ENCODE measurements around the gene OPCML. TPM values are rescaled to one million over a fixed set of nuclear protein-coding genes. Genes with fewer than 3 reads are reported as not detected.

Gene OPCML
- total RNA-seq, 4 donors from 2014 or later = 0.06 to 0.83 (median 0.24) TPM

GRCh38 chr11:132742929-132743328 is 789.4 kb downstream of the OPCML start:
- Histone ChIP-seq H3K27me3 (no peaks in the 10 kb centered on the region), H3K4me3 (no peak overlapping the region), H3K27ac (replicated peaks in 1 of 4) (no peak overlapping the region), H3K36me3 (no peaks in the 10 kb centered on the region), H3K4me1 (no peaks in the 10 kb centered on the region), H3K9me3 (no peaks in the 10 kb centered on the region)
- no peak for DNase-seq (ENCODE audit: extremely low spot score)
- intact Hi-C loops (cut with DNase I) = no loop called here
- WGBS = 84% methylated on average over 6 of the region's 6 CpGs
- TF ChIP-seq CTCF (IDR thresholded peaks at IDR 0.05) (no peak), EP300 (IDR thresholded peaks at IDR 0.05) (no peak), POLR2A (IDR thresholded peaks at IDR 0.05; ENCODE audit: low read depth) (no peak), POLR2AphosphoS5 (IDR thresholded peaks at IDR 0.05) (no peak)

GRCh38 chr11:132734217-132734616 is 798.1 kb downstream of the OPCML start:
- H3K9me3 ChIP-seq = no peaks in the 10 kb centered on the region
- 66% methylated on average over 2 of the region's 2 CpGs for WGBS
- no peaks in the 10 kb centered on the region for H3K36me3 ChIP-seq
- no peaks in the 10 kb centered on the region for H3K27me3 ChIP-seq
- H3K4me3 ChIP-seq = no peak overlapping the region
- H3K27ac ChIP-seq (replicated peaks in 1 of 4) = no peak overlapping the region
- TF ChIP-seq CTCF (IDR thresholded peaks at IDR 0.05) = no peak
- no peak for TF ChIP-seq EP300 (IDR thresholded peaks at IDR 0.05)
- no peak for TF ChIP-seq POLR2A (IDR thresholded peaks at IDR 0.05; ENCODE audit: low read depth)
- TF ChIP-seq POLR2AphosphoS5 (IDR thresholded peaks at IDR 0.05) = no peak
- no peak for DNase-seq (ENCODE audit: extremely low spot score)
- intact Hi-C loops (cut with DNase I) = no loop called here
- H3K4me1 ChIP-seq = no peaks in the 10 kb centered on the region

- TF ChIP-seq POLR2AphosphoS5 (IDR thresholded peaks at IDR 0.05) (no peak), POLR2A (IDR thresholded peaks at IDR 0.05; ENCODE audit: low read depth) (no peak), EP300 (IDR thresholded peaks at IDR 0.05) (no peak)
- H3K4me3 ChIP-seq = no peak overlapping the region
- no peak overlapping the region for H3K27ac ChIP-seq (replicated peaks in 1 of 4)
- H3K27me3 ChIP-seq = peaks cover 0 to 6% (median 0%) of the 10 kb centered on the region in 4 donors
- no peaks in the 10 kb centered on the region for H3K9me3 ChIP-seq
- H3K36me3 ChIP-seq = no peaks in the 10 kb centered on the region
- WGBS = 83% methylated on average over 7 of the region's 14 CpGs
- intact Hi-C loops (cut with DNase I) = no loop called here
- peak; percentile 87 for DNase-seq (ENCODE audit: extremely low spot score)
- H3K4me1 ChIP-seq = no peaks in the 10 kb centered on the region
Measured at GRCh38 chr11:132728026-132728425, 804.3 kb downstream of the OPCML start.

- Histone ChIP-seq H3K9me3 (no peaks in the 10 kb centered on the region), H3K4me3 (no peak overlapping the region), H3K27ac (replicated peaks in 1 of 4) (no peak overlapping the region), H3K27me3 (peaks cover 0 to 3% (median 0%) of the 10 kb centered on the region in 4 donors), H3K36me3 (no peaks in the 10 kb centered on the region), H3K4me1 (no peaks in the 10 kb centered on the region)
- 87% methylated on average over 5 of the region's 5 CpGs for WGBS
- no peak for DNase-seq (ENCODE audit: extremely low spot score)
- TF ChIP-seq EP300 (IDR thresholded peaks at IDR 0.05) (no peak), CTCF (IDR thresholded peaks at IDR 0.05) (no peak), POLR2AphosphoS5 (IDR thresholded peaks at IDR 0.05) (no peak), POLR2A (IDR thresholded peaks at IDR 0.05; ENCODE audit: low read depth) (no peak)
- intact Hi-C loops (cut with DNase I) = no loop called here
Measured at GRCh38 chr11:132721526-132721925, 810.8 kb downstream of the OPCML start.

GRCh38 chr11:132719684-132720083 is 812.6 kb downstream of the OPCML start:
- WGBS = 78% methylated on average over 4 of the region's 4 CpGs
- Histone ChIP-seq H3K9me3 (no peaks in the 10 kb centered on the region), H3K4me3 (no peak overlapping the region), H3K36me3 (no peaks in the 10 kb centered on the region), H3K27ac (replicated peaks in 1 of 4) (no peak overlapping the region), H3K27me3 (peaks cover 0 to 3% (median 0%) of the 10 kb centered on the region in 4 donors), H3K4me1 (no peaks in the 10 kb centered on the region)
- TF ChIP-seq EP300 (IDR thresholded peaks at IDR 0.05) = no peak
- intact Hi-C loops (cut with DNase I) = no loop called here
- DNase-seq (ENCODE audit: extremely low spot score) = no peak

All from esophagus muscularis mucosa (tissue), 4 donors.